GM23248 (cell line): ENCODE measurements around the gene EXD1. TPM values are rescaled to one million over a fixed set of nuclear protein-coding genes. Genes with fewer than 3 reads are reported as not detected.

Experiments used
- DNase-seq: peaks from one replicate; pipeline ENCODE4 v3.0.0-alpha.2; 2015
- H2AFZ ChIP-seq: fragments of 200-600 bp; sonication (generic); 2 replicates; pipeline ENCODE4 v1.6.1; 2016; ENCODE audit warnings: antibody characterized with exemption
- H3F3A ChIP-seq: fragments of 200-600 bp; sonication (generic); 2 replicates; pipeline ENCODE4 v1.6.1; 2016; ENCODE audit warnings: mild to moderate bottlenecking, antibody characterized with exemption, mixed run types; ENCODE audit not compliant: insufficient read depth
- H3K27ac ChIP-seq: fragments of 200-600 bp; sonication (generic); 2 replicates; pipeline ENCODE4 v1.5.1; 2016; ENCODE audit warnings: mild to moderate bottlenecking
- H3K27me3 ChIP-seq: fragments of 200-600 bp; sonication (generic); replicated peaks from 2 replicates; pipeline ENCODE4 v1.6.1; 2016; ENCODE audit warnings: mild to moderate bottlenecking; ENCODE audit not compliant: insufficient read depth
- H3K36me3 ChIP-seq: fragments of 200-600 bp; sonication (generic); 2 replicates; pipeline ENCODE4 v1.6.1; 2016; ENCODE audit warnings: low read depth, mild to moderate bottlenecking
- H3K4me1 ChIP-seq: fragments of 200-600 bp; sonication (generic); 2 replicates; pipeline ENCODE4 v1.6.1; 2016; ENCODE audit warnings: mild to moderate bottlenecking; ENCODE audit not compliant: insufficient read depth
- H3K4me2 ChIP-seq: fragments of 200-600 bp; sonication (generic); one replicate; pipeline ENCODE4 v1.6.1; 2016; ENCODE audit warnings: mild to moderate bottlenecking; ENCODE audit not compliant: unreplicated experiment
- H3K4me3 ChIP-seq: fragments of 200-600 bp; sonication (generic); 2 replicates; pipeline ENCODE4 v1.5.1; 2016; ENCODE audit warnings: mild to moderate bottlenecking
- H3K79me2 ChIP-seq: fragments of 200-600 bp; sonication (generic); 2 replicates; pipeline ENCODE4 v1.6.1; 2016; ENCODE audit warnings: mild to moderate bottlenecking; ENCODE audit not compliant: insufficient read depth
- H3K9ac ChIP-seq: fragments of 200-600 bp; sonication (generic); 2 replicates; pipeline ENCODE4 v1.6.1; 2016; ENCODE audit warnings: mild to moderate bottlenecking
- H3K9me2 ChIP-seq: fragments of 200-600 bp; sonication (generic); 2 replicates; pipeline ENCODE4 v1.6.1; 2016; ENCODE audit warnings: mixed run types, mild to moderate bottlenecking, moderate library complexity; ENCODE audit not compliant: insufficient read depth
- H3K9me3 ChIP-seq: fragments of 200-600 bp; sonication (generic); one replicate; pipeline ENCODE4 v1.6.1; 2017; ENCODE audit warnings: low read depth
- H4K20me1 ChIP-seq: fragments of 200-600 bp; sonication (generic); 2 replicates; pipeline ENCODE4 v1.6.0; 2016; ENCODE audit not compliant: insufficient read depth
- EZH2 ChIP-seq: fragments of 200-600 bp; sonication (generic); IDR thresholded peaks from 2 replicates; pipeline ENCODE4 v1.6.1; 2018; ENCODE audit warnings: antibody characterized with exemption, mild to moderate bottlenecking; ENCODE audit not compliant: insufficient read depth, poor library complexity, severe bottlenecking
- EZH2phosphoT487 ChIP-seq: fragments of 200-600 bp; sonication (generic); IDR thresholded peaks from 2 replicates; pipeline ENCODE4 v1.6.1; 2018; ENCODE audit warnings: antibody characterized with exemption, moderate library complexity, mild to moderate bottlenecking, low read depth; ENCODE audit not compliant: insufficient read depth
- WGBS, 2 experiments: methylation state at CpG; one replicate each; pipeline ENCODE4 v1.1.6; 2015 to 2017; ENCODE audit warnings: low lambda C conversion rate in 2 of 2, low coverage in 1 of 2; ENCODE audit errors: missing lambda C conversion rate in 2 of 2; 5-methylcytosine and 5-hydroxymethylcytosine counted together
- in situ Hi-C: fragments of 300-500 bp; cut with MboI; formaldehyde crosslinking; loops from 2 replicates; pipeline ENCODE4 v1.15.0; 2020
- polyA plus RNA-seq: library from polyadenylated mRNA; unstranded; fragments of >200 nt; fragmentation: Nextera tagmentation; extraction: Ambion mirVana; gene quantifications from 2 replicates; pipeline ENCODE4 v1.2.1, GENCODE V29; 2016
- total RNA-seq: library from RNA; depleted of rRNA; stranded (reverse); fragments of >200 nt; shearing (Covaris generic); gene quantifications from 2 replicates; pipeline ENCODE4 v1.2.3, GENCODE V29; 2014

Gene EXD1
- total and polyA plus RNA-seq, 2 experiments from 2014 or later, result not detected

DNA sequence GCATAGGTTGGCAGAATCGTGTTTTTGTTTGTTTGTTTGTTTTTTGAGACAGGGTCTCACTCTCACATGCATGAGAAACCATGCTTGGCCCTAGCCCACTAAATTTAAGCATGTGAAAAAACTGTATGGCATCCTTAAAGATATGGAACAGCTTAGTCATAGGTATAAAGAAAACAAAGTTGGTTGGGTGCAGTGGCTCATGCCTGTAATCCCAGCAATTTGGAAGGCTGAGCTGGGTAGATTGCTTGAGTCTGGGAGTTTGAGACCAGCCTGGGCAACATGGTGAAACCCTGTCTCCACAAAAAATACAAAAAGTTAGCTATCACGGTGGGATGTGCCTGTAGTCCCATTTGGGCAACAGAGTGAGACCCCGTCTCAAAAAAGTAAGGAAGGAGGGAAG is 25.2 kb downstream of the EXD1 start:
- Histone ChIP-seq H3K36me3 (no peaks in the 10 kb centered on the region), H3K4me2 (no peak overlapping the region), H4K20me1 (no peaks in the 10 kb centered on the region), H3K27ac (no peak overlapping the region), H3K4me3 (no peak overlapping the region), H3K4me1 (no peaks in the 10 kb centered on the region), H2AFZ (no peak overlapping the region), H3K27me3 (0 out of 2 replicates have a peak, but pooled peaks cover 4% of the 10 kb centered on the region), H3K79me2 (no peaks in the 10 kb centered on the region), H3K9me2 (no peaks in the 10 kb centered on the region), H3K9ac (no peak overlapping the region), H3K9me3 (no peaks in the 10 kb centered on the region), H3F3A (no peaks in the 10 kb centered on the region)
- 47 to 61% methylated on average over 3 of the region's 3 CpGs for WGBS, 2 experiments
- no peak for TF ChIP-seq EZH2phosphoT487
- TF ChIP-seq EZH2, result no peak
- DNase-seq, result peak; percentile 28
- in situ Hi-C loops, result no loop called here

DNA sequence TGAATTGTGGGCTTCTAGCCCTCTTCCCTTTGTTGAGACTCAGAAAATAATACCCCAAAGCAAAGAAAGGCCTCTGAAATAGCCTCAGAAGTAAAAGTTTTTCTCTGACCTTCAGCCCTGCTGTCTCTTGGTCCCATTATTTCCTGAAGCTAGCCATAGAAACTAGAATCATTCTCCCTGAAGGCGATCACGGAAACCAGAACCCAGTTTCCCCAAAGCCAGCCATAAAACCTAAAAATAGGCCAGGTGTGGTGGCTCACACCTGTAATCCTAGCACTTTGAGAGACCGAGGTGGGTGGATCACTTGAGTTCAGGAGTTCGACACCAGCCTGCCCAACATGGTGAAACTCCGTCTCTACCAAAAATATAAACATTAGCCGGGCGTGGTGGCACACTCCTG is 27.2 kb downstream of the EXD1 start:
- no peaks in the 10 kb centered on the region for H3K9me2 ChIP-seq
- DNase-seq, result no peak
- no peak overlapping the region for H3K9ac ChIP-seq
- in situ Hi-C loops, result no loop called here
- no peak overlapping the region for H3K4me3 ChIP-seq
- H3K9me3 ChIP-seq, result no peaks in the 10 kb centered on the region
- H3K4me1 ChIP-seq, result no peaks in the 10 kb centered on the region
- TF ChIP-seq EZH2 (no peak), EZH2phosphoT487 (no peak)
- H2AFZ ChIP-seq, result no peak overlapping the region
- H3K36me3 ChIP-seq, result no peaks in the 10 kb centered on the region
- H3K27me3 ChIP-seq, result no peaks in the 10 kb centered on the region
- 76 to 80% methylated on average over 7 of the region's 7 CpGs for WGBS, 2 experiments
- H4K20me1 ChIP-seq, result no peaks in the 10 kb centered on the region
- no peak overlapping the region for H3K27ac ChIP-seq
- H3K79me2 ChIP-seq, result no peaks in the 10 kb centered on the region
- no peak overlapping the region for H3K4me2 ChIP-seq
- no peaks in the 10 kb centered on the region for H3F3A ChIP-seq

DNA sequence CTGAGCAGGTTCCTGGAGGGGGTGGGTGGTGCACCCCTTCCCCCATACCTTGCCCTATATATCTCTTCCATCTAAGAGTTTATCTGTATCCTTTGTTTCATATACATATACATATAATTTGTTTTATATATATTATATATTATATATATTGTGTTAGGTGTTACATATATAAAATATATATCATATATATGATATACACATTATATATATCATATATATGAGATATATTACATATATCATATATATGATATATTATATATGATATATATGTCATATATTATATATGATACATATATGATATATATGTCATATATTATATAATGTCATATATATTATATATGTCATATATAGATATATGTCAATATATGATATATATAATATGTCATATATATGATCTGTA is 31.1 kb downstream of the EXD1 start:
- DNase-seq, result no peak

DNA sequence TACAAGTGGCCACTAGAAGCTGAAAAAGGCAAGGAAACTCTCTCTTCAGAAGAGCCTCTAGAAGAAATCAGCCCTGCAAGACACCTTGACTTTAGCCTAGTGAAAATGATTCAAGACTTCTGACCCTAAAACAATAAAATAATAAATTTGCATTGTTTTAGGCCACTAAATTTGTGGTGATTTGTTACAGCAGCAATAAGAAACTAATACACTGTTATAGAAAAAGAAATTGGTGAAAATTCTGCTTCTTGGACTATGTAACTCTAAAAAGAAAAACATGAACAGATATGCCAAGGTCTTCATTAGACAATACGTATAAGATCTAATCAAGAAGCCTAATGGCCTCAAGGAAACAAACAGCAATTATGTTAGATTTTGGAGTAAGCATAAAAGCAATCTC is 36.1 kb downstream of the EXD1 start:
- no peaks in the 10 kb centered on the region for H3K27me3 ChIP-seq
- H3K9me3 ChIP-seq, result no peaks in the 10 kb centered on the region
- H3F3A ChIP-seq, result no peaks in the 10 kb centered on the region
- no peak overlapping the region for H3K27ac ChIP-seq
- H3K9me2 ChIP-seq, result no peaks in the 10 kb centered on the region
- H3K9ac ChIP-seq, result no peak overlapping the region
- DNase-seq, result no peak
- TF ChIP-seq EZH2, result no peak
- TF ChIP-seq EZH2phosphoT487, result no peak
- no peak overlapping the region for H3K4me3 ChIP-seq
- H3K4me1 ChIP-seq, result no peaks in the 10 kb centered on the region
- in situ Hi-C loops, result no loop called here
- no peak overlapping the region for H2AFZ ChIP-seq
- H3K79me2 ChIP-seq, result no peaks in the 10 kb centered on the region
- no peaks in the 10 kb centered on the region for H4K20me1 ChIP-seq
- WGBS, 2 experiments, result 77 to 86% methylated on average over 1 of the region's 1 CpG
- H3K36me3 ChIP-seq, result no peaks in the 10 kb centered on the region
- no peak overlapping the region for H3K4me2 ChIP-seq

More for the DNA sequence above, 31.1 kb downstream of the EXD1 start:
- no peaks in the 10 kb centered on the region for H4K20me1 ChIP-seq
- no peaks in the 10 kb centered on the region for H3K79me2 ChIP-seq
- in situ Hi-C loops, result no loop called here
- H2AFZ ChIP-seq, result no peak overlapping the region
- no peak overlapping the region for H3K9ac ChIP-seq
- no peaks in the 10 kb centered on the region for H3F3A ChIP-seq
- H3K4me3 ChIP-seq, result no peak overlapping the region
- H3K27ac ChIP-seq, result no peak overlapping the region
- no peaks in the 10 kb centered on the region for H3K27me3 ChIP-seq
- H3K36me3 ChIP-seq, result no peaks in the 10 kb centered on the region
- no peak overlapping the region for H3K4me2 ChIP-seq
- no peaks in the 10 kb centered on the region for H3K4me1 ChIP-seq
- TF ChIP-seq EZH2phosphoT487, result no peak
- TF ChIP-seq EZH2, result no peak
- no peaks in the 10 kb centered on the region for H3K9me3 ChIP-seq
- no peaks in the 10 kb centered on the region for H3K9me2 ChIP-seq

DNA sequence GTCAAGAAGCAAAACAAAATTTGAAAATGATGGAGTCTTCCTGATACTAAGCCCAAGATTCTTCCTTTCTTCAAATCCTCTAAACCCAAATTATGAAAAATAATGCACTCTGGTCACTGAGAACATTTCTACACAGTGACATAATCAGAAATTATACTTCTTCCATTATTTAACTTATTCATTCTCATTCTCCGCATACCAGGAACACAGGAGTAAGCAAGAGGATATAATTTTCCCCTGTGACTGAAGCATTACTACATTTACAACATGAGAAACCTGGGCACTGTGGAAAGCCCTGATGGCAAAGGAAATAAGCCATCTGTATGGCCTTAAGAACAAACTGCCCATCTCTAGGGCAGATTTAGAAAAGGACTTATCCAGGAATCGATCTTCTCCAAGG is 47.0 kb downstream of the EXD1 start:
- no peak overlapping the region for H3K4me2 ChIP-seq
- peak; percentile 14 for DNase-seq
- H3F3A ChIP-seq, result no peaks in the 10 kb centered on the region
- in situ Hi-C loops, result no loop called here
- H3K4me3 ChIP-seq, result no peak overlapping the region
- TF ChIP-seq EZH2 (no peak), EZH2phosphoT487 (no peak)
- no peaks in the 10 kb centered on the region for H3K79me2 ChIP-seq
- H3K9me2 ChIP-seq, result no peaks in the 10 kb centered on the region
- no peaks in the 10 kb centered on the region for H3K9me3 ChIP-seq
- H3K27me3 ChIP-seq, result no peaks in the 10 kb centered on the region
- peak overlapping the region; percentile 39 for H2AFZ ChIP-seq
- no peak overlapping the region for H3K27ac ChIP-seq
- H4K20me1 ChIP-seq, result no peaks in the 10 kb centered on the region
- no peaks in the 10 kb centered on the region for H3K36me3 ChIP-seq
- H3K9ac ChIP-seq, result no peak overlapping the region
- H3K4me1 ChIP-seq, result peaks cover 6% of the 10 kb centered on the region; the same call in 1 of the 2 replicates
- 93 to 95% methylated on average over 2 of the region's 2 CpGs for WGBS, 2 experiments
